GM12878 (cell line): ENCODE data around the gene RALGAPA2. TPM values are rescaled to one million over a fixed set of nuclear protein-coding genes. Genes with fewer than 3 reads are reported as not detected.

Experiments used
- ATAC-seq: fragments of 200-7000 bp; cut with Tn5 transposase; 3 replicates; pipeline ENCODE4 v1.9.1; 2020; ENCODE audit warnings: mild to moderate bottlenecking, moderate library complexity
- BruUV-seq: library from RNA; stranded (reverse); fragments of 400-500 nt; replicated peaks from 2 replicates; lab custom pipeline; 2021; lab: Mats Ljungman, UMichigan
- CTCF ChIA-PET: fragments of 300-600 bp; sonication (Branson Sonifier 250); formaldehyde crosslinking; extraction: SDS; loops from one replicate; lab custom pipeline; 2021; ENCODE audit warnings: inconsistent platforms; lab: Yijun Ruan, JAX
- POLR2A ChIA-PET: fragments of 350-600 bp; formaldehyde crosslinking; extraction: SDS; loops from one replicate; lab custom pipeline; 2021; ENCODE audit warnings: inconsistent platforms; lab: Charles Lee
- RAD21 ChIA-PET: fragments of 300-600 bp; sonication (Branson Sonifier 250); formaldehyde crosslinking; loops from one replicate; lab custom pipeline; 2023; ENCODE audit warnings: antibody characterized with exemption; ENCODE audit not compliant: unreplicated experiment; lab: Charles Lee
- SMC1A ChIA-PET: fragments of 300-600 bp; sonication (Branson Sonifier 250); formaldehyde crosslinking; loops from one replicate; lab custom pipeline; 2023; ENCODE audit not compliant: unreplicated experiment, uncharacterized antibody; lab: Charles Lee
- DNase-seq: peaks from one replicate; pipeline ENCODE4 v3.0.0-alpha.2; 2011; ENCODE audit warnings: low read depth, low spot score
- FAIRE-seq: peaks from 3 replicates; lab custom pipeline; 2011; peaks lifted over from hg19 to GRCh38; lab: Jason Lieb, UNC
- H2AFZ ChIP-seq: 2 replicates; pipeline ENCODE4 v1.6.0; 2011; ENCODE audit warnings: low read depth, low read length, control low read depth; ENCODE audit not compliant: control insufficient read depth
- H3K27ac ChIP-seq: 2 replicates; pipeline ENCODE4 v1.5.1; 2011; ENCODE audit warnings: control low read depth; ENCODE audit not compliant: control insufficient read depth, insufficient read depth
- H3K27me3 ChIP-seq, 2 experiments: replicated peaks in 1 of 2; 2 replicates each; pipeline versions ENCODE4 v1.6.0 to v1.6.1; 2011; ENCODE audit warnings: low read length in 1 of 2; ENCODE audit not compliant: control insufficient read depth in 2 of 2, insufficient read depth in 2 of 2
- H3K36me3 ChIP-seq, 2 experiments: 2 replicates each; pipeline ENCODE4 v1.5.1; 2011; ENCODE audit warnings: low read length in 1 of 2; ENCODE audit not compliant: control insufficient read depth in 2 of 2, insufficient read depth in 2 of 2
- H3K4me1 ChIP-seq: 2 replicates; pipeline ENCODE4 v1.6.1; 2011; ENCODE audit warnings: mild to moderate bottlenecking, low read length, moderate library complexity, mixed read lengths; ENCODE audit not compliant: control insufficient read depth, insufficient read depth
- H3K4me2 ChIP-seq: 2 replicates; pipeline ENCODE4 v1.6.0; 2011; ENCODE audit warnings: control low read depth; ENCODE audit not compliant: control insufficient read depth, insufficient read depth
- H3K4me3 ChIP-seq: fragments of 200-600 bp; sonication (generic); 2 replicates; pipeline ENCODE4 v1.5.1; 2016
- H3K79me2 ChIP-seq: 2 replicates; pipeline ENCODE4 v1.6.0; 2011; ENCODE audit warnings: low read length; ENCODE audit not compliant: control insufficient read depth, insufficient read depth
- H3K9ac ChIP-seq: 2 replicates; pipeline ENCODE4 v1.8.0; 2011; ENCODE audit warnings: low read length, control low read depth, mixed read lengths; ENCODE audit not compliant: control insufficient read depth, insufficient read depth
- H3K9me3 ChIP-seq: replicated peaks from 3 replicates; pipeline ENCODE4 v1.5.1; 2011; ENCODE audit warnings: mild to moderate bottlenecking, low read length; ENCODE audit not compliant: control insufficient read depth, insufficient read depth
- H4K20me1 ChIP-seq: 2 replicates; pipeline ENCODE4 v1.6.0; 2011; ENCODE audit not compliant: control insufficient read depth, insufficient read depth
- ATF7 ChIP-seq: fragments of 450-650 bp; IDR thresholded peaks from 2 replicates; pipeline ENCODE4 v1.6.1; 2016; ENCODE audit warnings: low read depth, mild to moderate bottlenecking
- ZNF687 ChIP-seq: fragments of 450-650 bp; IDR thresholded peaks from 2 replicates; pipeline ENCODE4 v1.6.1; 2017; ENCODE audit warnings: mild to moderate bottlenecking, moderate library complexity
- WGBS: methylation state at CpG from one replicate; pipeline ENCODE4 v1.1.6; 2016; ENCODE audit warnings: low lambda C conversion rate; ENCODE audit not compliant: insufficient replicate concordance, insufficient coverage; ENCODE audit errors: missing lambda C conversion rate; 5-methylcytosine and 5-hydroxymethylcytosine counted together
- in situ Hi-C: fragments of 300-500 bp; cut with MboI; formaldehyde crosslinking; loops from 9 replicates; pipeline ENCODE4 v1.14.3; 2018; ENCODE audit warnings: mixed read lengths
- intact Hi-C: fragments of 100-400 bp; cut with micrococcal nuclease; formaldehyde crosslinking; loops from one replicate; pipeline ENCODE4 v1.14.2; 2022; ENCODE audit not compliant: unreplicated experiment
- polyA plus RNA-seq, 11 experiments: library from polyadenylated mRNA; depleted of rRNA in 4 of 11; unstranded in 6 of 11; stranded (reverse) in 5 of 11; fragments of >200 nt; fragmentation: Nextera tagmentation in 4 of 11; fragmentation: Illumina TruSeq in 1 of 11; extraction: Ambion mirVana in 4 of 11; extraction: Trizol in 1 of 11; gene quantifications; 1 replicate in 1 of 11; 2 replicates in 10 of 11; pipeline versions ENCODE4 v1.2.1 to v1.2.3, GENCODE V29; 2011 to 2016; ENCODE audit warnings: inconsistent platforms in 2 of 11, missing spikeins in 2 of 11, low read depth in 1 of 11
- total RNA-seq, 4 experiments: library from RNA; depleted of rRNA in 3 of 4; stranded (reverse); fragments of >200 nt in 3 of 4; fragmentation: Illumina TruSeq in 1 of 4; extraction: Trizol in 1 of 4; gene quantifications; 2 replicates each; pipeline versions ENCODE4 v1.2.1 to v1.2.3, GENCODE V29; 2013 to 2021

Gene RALGAPA2
- total and polyA plus RNA-seq, 10 of the 15 experiments (the other 5 are each of a cell fraction or from before 2014, with no cell fraction given): 2.9 to 29.4 (median 19.6) TPM

DNA sequence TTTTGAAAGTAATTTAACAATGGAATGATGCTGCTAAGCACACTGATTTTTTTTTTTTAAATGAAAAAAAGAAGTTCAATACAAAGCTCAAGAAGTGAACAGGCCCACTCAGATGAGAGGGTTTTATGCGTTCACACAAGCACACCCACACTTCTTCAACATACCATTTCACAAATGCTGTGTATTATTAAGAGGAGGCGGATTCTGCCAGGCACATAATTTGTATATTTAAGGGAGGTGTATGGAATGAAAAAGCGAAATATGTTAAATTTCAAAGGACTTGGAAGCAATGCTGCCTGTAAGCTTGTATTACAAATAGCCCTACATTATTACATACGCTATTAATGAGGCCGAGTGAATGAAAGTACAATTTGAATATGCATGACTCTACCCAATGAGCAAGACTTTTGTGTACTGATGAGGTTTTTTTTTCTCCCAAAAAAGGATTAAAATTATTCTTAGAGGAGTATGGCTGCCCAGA lies 220.6 kb downstream of the RALGAPA2 start:
- DNase-seq (no peak), ATAC-seq (no peak), FAIRE-seq (no peak)
- TF ChIP-seq ATF7 (no peak), ZNF687 (no peak)
- H3K4me3 ChIP-seq: no peak overlapping the region
- intact Hi-C loops (no loop called here), in situ Hi-C loops (no loop called here)
- BruUV-seq: no TSS peak
- ChIA-PET POLR2A (interaction anchor here (1.5 kb wide), 1 partner anchor 35 kb away, joined by 4 read pairs; no protein-coding TSS in a partner anchor), RAD21 (interaction anchor here (0.8 to 1.1 kb wide), 2 partner anchors 40 to 44 kb away, joined by 3 read pairs; no protein-coding TSS in a partner anchor), SMC1A (interaction anchor here (0.9 to 6.1 kb wide), 3 partner anchors 14 to 26 kb away, joined by 3 to 40 read pairs (median 12); no protein-coding TSS in a partner anchor), CTCF (interaction anchor here (0.9 to 1.5 kb wide), 2 partner anchors 9 to 25 kb away, joined by 3 to 6 read pairs; no protein-coding TSS in a partner anchor)
- no peaks in the 10 kb centered on the region for H4K20me1 ChIP-seq
- H3K36me3 ChIP-seq: peaks cover 0 to 10% of the 10 kb centered on the region in 2 experiments; a peak in 1 of 4 replicates
- H3K79me2 ChIP-seq: no peaks in the 10 kb centered on the region
- WGBS: 98% methylated on average over 5 of the region's 5 CpGs
- H3K9ac ChIP-seq: no peak overlapping the region
- H3K27me3 ChIP-seq: no peaks in the 10 kb centered on the region
- no peak overlapping the region for H3K27ac ChIP-seq
- H2AFZ ChIP-seq: no peak overlapping the region
- no peaks in the 10 kb centered on the region for H3K9me3 ChIP-seq
- H3K4me2 ChIP-seq: no peak overlapping the region
- peaks cover 39% of the 10 kb centered on the region for H3K4me1 ChIP-seq
